Activated T-helper 1 cell treated with anti-CD3 and anti-CD28 coated beads, Interleukin-2, amount 50 U/mL, for 16 hours (primary cell): Measurements from ENCODE around the gene PTPRG.
"Not testable (repeated sequence)": the region's sequence is repeated elsewhere in the genome, so short reads cannot be mapped to it uniquely, and the experiment has no call there.

Source experiments
- DNase-seq, 2 donors: peaks; one replicate each; pipeline ENCODE4 v3.0.0-alpha.2; 2020; ENCODE audit warnings: low read depth in 1 of 2, low spot score in 1 of 2

Gene PTPRG

GRCh38 chr3:61682671-61683548, 121.5 kb downstream of the PTPRG start:
- no peak for DNase-seq

DNA sequence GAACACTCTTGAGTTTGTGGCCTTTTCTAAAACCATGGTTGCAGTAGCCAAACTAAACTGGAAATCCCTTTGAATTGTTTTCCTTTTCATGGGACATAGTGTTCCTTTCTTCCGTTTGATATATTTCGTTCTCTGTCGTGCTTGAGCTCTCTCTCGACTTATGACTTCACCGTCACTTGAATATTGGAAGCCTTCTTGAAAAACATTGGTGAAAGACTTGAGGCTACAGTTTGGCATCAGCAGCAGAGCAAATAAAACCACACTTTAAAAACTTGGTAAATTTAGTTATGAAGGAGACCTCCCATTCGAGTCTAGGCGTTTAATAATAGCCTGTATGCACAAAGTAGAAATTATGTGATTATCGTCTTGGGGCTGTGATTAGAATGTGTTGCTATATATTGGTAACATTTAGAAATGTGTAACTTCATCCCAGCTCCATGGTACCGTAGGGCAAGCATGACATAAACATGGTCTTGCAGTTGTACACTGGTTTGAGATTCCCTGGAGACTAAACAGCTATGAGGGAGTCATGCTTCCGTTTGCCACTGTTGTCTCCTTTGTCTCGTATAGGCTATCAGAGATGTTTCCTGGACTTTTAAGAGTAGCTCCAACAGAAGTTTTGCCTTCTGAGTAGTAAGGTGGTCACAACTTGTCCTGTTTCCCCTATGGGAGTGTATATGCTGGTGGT, 122.3 kb downstream of the PTPRG start:
- DNase-seq: no peak

- DNase-seq: no peak
Measured at GRCh38 chr3:61684386-61684785, 123.0 kb downstream of the PTPRG start.

- no peak for DNase-seq
Measured at GRCh38 chr3:61685755-61686154, 124.4 kb downstream of the PTPRG start.

GRCh38 chr3:61686228-61686648, 124.9 kb downstream of the PTPRG start:
- no peak for DNase-seq

DNA sequence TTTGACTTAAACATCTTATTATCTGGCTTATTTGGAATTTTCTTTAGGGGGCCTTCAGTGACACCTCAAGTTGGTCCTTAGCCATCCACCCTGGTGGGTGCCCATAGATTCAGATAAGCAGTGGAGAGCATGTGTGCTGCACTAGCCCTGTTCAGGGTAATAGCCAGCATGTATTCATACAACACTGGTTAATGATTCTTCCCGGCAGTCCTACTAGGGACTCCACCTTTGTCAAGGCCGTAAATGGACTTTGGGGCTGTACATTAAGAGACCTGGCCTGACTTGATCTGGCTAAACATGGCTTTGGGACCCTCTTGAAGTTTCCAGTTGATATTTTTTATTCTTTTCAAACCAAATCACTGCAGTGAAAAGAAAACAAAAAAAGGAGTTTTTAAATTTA, 125.8 kb downstream of the PTPRG start:
- no peak for DNase-seq

DNA sequence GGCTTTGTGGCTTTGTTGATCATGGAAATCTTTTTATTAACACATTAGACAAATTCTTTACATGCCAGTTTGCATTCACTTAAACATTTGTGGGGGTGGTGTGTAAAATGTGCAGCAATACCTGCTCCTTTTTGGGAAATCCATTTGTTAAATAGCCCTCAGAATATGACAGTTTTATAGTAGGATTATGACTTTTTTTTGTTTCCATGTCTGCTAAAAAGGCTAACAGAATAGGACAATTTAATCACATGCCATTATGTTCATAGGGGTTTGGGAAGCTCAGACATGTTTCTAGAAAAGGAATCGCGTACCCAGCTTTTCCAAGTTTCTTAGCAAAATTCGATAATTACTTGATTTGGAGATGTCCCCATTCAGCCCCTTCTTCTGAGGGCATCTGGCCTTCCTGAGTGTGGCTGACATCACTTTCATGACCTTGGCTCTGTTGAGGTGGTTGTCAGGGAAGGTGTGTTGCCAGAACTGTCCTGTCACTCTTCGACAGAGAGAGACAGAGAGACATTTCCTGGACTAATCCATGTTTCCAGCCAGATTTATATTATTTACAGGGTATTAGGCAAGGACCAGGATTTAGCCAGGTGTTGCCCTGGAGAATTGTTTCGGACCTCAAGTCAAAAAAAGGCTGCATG, 126.4 kb downstream of the PTPRG start:
- DNase-seq: no peak

GRCh38 chr3:61688307-61688984, 127.1 kb downstream of the PTPRG start:
- DNase-seq: no peak

- no peak for DNase-seq
Measured at GRCh38 chr3:61690016-61690415, 128.6 kb downstream of the PTPRG start.

- DNase-seq: no peak
Measured at GRCh38 chr3:61691466-61691865, 130.1 kb downstream of the PTPRG start.

DNA sequence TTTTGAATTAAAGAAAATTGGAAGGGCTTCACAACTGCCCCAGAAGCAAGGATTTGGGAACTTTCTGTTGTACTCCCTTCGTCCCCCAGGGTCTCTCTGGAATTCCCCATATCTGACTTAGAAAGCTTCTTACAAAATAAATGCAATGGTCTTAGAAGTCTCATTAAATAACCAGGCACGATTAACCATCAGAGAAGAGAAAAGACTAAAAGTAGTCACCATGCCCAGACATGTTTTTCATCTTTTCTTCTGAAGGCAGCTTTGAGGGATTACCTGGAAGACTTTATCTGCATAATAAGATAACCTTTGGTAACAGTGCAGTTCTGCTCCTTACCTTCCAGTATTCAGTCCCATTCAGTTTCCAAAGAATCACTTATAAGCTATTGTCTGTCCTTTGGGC, 135.9 kb downstream of the PTPRG start:
- DNase-seq: no peak

DNA sequence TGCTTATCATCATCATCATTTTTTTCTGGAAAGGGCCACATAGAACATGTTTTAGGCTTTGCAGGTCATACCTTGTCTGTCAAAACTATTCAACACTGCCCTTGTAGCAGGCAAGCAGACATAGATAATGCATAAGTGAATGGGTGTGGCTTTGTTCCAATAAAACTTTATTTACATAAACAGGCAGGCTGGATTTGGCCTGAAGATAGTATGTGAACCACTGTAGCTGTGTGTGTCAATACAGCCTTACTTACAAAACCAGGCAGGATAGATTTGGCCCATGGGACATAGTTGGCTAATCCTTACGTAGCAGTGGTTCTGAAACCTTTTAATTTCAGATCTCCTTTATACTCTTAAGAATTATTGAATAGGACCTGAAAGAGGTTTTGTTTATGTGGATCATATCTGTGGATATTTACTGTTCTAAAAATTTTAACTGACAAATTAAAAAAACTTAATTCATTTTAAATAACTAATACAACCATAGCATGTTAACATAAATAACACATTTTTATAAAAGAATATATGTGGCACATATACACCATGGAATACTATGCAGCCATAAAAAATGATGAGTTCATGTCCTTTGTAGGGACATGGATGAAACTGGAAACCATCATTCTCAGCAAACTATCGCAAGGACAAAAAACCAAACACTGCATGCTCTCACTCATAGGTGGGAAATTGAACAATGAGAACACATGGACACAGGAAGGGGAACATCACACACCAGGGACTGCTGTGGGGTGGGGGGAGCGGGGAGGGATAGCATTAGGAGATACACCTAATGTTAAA, 137.1 kb downstream of the PTPRG start:
- not testable (repeated sequence) for DNase-seq

- no peak for DNase-seq
Measured at GRCh38 chr3:61699622-61700021, 138.3 kb downstream of the PTPRG start.

DNA sequence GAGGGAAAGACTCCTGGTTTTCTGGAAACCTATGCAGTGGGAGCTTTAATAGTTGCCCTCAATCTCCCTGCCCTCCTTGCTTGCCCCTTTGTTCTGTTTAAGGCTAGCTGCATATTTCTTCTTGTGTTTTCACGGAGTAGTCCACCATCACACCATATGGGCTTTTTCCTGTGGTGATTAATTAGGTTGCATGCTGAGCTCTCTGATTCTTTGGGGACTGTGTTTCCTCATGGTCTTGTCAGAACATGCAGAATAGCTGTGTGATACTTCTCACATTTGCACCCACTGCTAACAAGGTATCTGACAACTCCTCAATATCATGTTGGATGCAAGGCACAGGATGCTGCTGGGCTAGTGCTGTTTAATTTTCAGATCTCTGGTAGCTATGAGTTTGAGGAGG, 139.6 kb downstream of the PTPRG start:
- no peak for DNase-seq

- DNase-seq: no peak
Measured at GRCh38 chr3:61702453-61702852, 141.1 kb downstream of the PTPRG start.

- no peak for DNase-seq
Measured at GRCh38 chr3:61704807-61705206, 143.4 kb downstream of the PTPRG start.

- no peak for DNase-seq
Measured at GRCh38 chr3:61707492-61707891, 146.1 kb downstream of the PTPRG start.

DNA sequence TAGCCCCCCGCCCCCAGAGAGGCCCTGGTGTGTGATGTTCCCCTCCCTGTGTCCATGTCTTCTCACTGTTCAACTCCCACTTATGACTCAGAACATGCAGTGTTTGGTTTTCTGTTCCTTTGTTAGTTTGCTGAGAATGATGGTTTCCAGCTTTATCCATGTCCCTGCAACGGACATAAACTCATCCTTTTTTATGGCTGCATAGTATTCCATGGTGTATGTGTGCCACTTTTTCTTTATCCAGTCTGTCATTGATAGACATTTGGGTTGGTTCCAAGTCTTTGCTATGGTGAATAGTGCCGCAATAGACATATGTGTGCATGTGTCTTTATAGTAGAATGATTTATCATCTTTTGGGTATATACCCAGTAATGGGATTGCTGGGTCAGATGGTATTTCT, 149.5 kb downstream of the PTPRG start:
- not testable (repeated sequence) for DNase-seq

DNA sequence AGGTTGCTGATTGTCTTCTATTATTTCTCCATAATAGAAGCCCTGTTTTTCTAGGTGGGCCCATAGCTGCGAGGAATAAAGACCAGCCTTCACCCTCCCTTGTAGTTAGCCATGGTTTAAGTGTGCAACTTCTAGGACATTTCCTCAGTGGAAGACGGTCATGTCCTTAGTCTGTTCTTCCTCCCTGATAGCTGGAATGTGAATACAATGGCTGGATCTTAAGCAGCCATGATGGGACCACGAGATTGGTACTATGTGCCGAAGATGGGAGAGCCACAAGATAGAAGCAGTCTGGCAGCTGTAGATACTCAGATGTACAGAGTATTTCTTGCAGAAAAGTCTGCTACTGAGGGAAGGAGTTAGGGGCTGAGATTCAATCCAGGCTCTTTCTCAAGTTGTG, 152.9 kb downstream of the PTPRG start:
- DNase-seq: no peak

- no peak for DNase-seq
Measured at GRCh38 chr3:61715886-61716527, 154.6 kb downstream of the PTPRG start.
